Activated naive CD4-positive, alpha-beta T cell treated with anti-CD3 and anti-CD28 coated beads for 36 hours (primary cell): Measurements from ENCODE around the gene RAB6B. TPM values are rescaled to one million over a fixed set of nuclear protein-coding genes. Genes with fewer than 3 reads are reported as not detected.
A peak's percentile ranks its signal among the peaks of the same experiment; 100 is the strongest.

Experiments
- CTCF ChIA-PET: fragments of 350-600 bp; sonication (Branson Sonifier 250); formaldehyde crosslinking; loops from one replicate; lab custom pipeline; 2021; ENCODE audit warnings: antibody characterized with exemption; lab: Charles Lee
- DNase-seq: peaks from one replicate; pipeline ENCODE4 v3.0.0-alpha.2; 2020
- H3K27ac Mint-ChIP-seq: one replicate; pipeline ENCODE4 v1.8.0; 2021; ENCODE audit warnings: mild to moderate bottlenecking, mixed read lengths
- H3K27me3 Mint-ChIP-seq: one replicate; pipeline ENCODE4 v1.8.0; 2021; ENCODE audit warnings: low read depth, mixed read lengths
- H3K36me3 Mint-ChIP-seq: one replicate; pipeline ENCODE4 v1.8.0; 2021; ENCODE audit warnings: low read depth, mixed read lengths
- H3K4me1 Mint-ChIP-seq: one replicate; pipeline ENCODE4 v1.8.0; 2021; ENCODE audit warnings: low read depth, mixed read lengths
- H3K4me3 Mint-ChIP-seq: one replicate; pipeline ENCODE4 v1.8.0; 2021; ENCODE audit warnings: mild to moderate bottlenecking, moderate library complexity, mixed read lengths
- H3K9me3 Mint-ChIP-seq: one replicate; pipeline ENCODE4 v1.8.0; 2021; ENCODE audit warnings: mixed read lengths
- intact Hi-C: fragments of 100-400 bp; cut with micrococcal nuclease; formaldehyde crosslinking; loops from one replicate; pipeline ENCODE4 v1.15.1; 2023
- total RNA-seq, 2 experiments: library from RNA; stranded (reverse); gene quantifications; one replicate each; pipeline ENCODE4 v1.2.3, GENCODE V29; 2021

Gene RAB6B
- not detected for total RNA-seq

DNA sequence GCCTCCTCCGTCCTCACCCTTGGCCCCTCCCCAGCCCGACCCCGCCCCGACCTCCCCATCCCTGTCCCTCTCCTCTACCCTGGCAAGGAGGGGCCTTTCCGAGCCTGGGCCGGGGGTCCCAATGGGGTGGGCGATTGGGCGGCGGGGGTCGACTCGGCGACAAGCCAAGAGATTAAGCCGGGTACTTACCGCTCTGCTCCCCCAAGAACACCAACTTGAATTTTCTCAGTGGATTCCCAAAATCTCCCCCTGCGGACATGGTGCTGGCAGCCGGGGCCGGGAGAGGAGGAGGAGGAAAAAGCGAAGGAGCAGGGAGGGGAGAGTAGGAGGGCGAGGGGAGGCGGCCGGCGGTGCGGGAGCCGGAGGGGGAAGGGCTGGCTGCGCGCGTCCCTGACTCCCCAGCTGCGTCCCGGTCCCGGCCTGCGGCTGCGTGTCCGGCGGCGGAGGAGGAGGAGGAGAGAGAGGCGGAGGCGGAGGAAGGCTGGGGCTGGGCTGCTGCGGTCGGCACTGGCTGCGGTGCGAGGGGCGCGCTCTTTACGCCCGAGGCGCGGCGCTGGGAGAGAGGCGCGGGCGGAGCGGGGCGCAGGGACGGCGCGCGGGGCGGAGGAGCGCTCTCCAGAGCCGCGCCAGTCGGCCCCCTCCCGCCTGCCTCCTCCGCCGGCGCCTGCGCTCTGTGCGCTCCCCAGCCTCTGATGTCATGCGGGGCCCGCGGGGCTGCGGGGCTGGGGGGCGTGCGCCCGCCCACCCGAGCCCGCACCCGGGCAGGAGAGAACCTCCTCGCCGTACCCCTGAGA, at the start of gene RAB6B:
Gene RAB6B, minus strand, starts transcription at position 675 of the 794 bp plus-strand sequence. Its CDS starts 416 bp downstream, at position 259.
- Mint-ChIP-seq H3K27ac (no peak within 1 kb of the TSS), H3K9me3 (no peaks in the 10 kb centered on the region), H3K27me3 (peaks cover 40% of the 10 kb centered on the region), H3K4me3 (peak within 1 kb of the TSS; percentile 52), H3K4me1 (peaks cover 4% of the 10 kb centered on the region), H3K36me3 (no peaks in the 10 kb centered on the region)
- intact Hi-C loops = no loop called here
- no peak for DNase-seq
- CTCF ChIA-PET = no interaction called here

DNA sequence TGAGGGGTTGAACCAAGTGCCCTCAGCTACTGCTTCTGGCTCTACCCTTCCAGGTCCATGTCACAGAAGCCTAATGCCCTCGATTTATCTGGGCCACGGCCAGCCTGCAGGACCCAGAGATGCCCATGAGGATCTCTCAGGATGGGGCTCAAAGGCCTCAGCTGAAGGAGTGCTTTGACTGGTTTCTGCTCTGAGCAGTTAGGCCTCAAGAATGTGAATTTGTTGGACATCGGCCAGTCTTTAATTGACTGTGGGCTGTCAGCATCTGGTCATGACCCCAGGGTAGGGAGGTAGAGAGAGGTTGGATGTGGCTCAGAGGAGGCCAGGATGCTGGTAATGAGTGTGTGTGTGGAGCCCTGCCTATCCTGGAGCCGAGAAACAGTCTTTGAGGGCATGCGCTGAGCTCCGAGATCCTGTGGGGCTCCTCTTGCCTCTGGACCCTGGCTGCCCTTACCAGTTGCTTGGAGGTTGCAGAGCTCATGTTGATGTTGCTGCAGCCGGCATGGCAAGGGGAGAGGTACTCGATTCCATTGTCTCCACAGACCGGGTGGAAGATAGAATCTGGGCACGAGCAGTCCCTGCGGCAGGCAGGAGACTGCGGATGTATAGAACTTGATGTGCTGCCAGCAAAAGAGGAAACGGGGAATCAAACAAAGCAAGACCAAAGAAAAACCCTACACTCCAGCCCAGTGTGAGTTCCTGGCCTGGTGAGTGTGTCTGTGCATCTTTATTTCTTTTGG, 49.1 kb upstream of the RAB6B start:
- Mint-ChIP-seq H3K27ac (no peak overlapping the region), H3K9me3 (no peaks in the 10 kb centered on the region), H3K4me3 (no peak overlapping the region), H3K27me3 (peaks cover 6% of the 10 kb centered on the region), H3K36me3 (no peaks in the 10 kb centered on the region), H3K4me1 (peaks cover 14% of the 10 kb centered on the region)
- intact Hi-C loops = loop anchor here (5.0 kb wide), 1 partner anchor 82 kb away; the partner anchor contains the start of gene SLCO2A1
- DNase-seq = no peak
- CTCF ChIA-PET = no interaction called here

DNA sequence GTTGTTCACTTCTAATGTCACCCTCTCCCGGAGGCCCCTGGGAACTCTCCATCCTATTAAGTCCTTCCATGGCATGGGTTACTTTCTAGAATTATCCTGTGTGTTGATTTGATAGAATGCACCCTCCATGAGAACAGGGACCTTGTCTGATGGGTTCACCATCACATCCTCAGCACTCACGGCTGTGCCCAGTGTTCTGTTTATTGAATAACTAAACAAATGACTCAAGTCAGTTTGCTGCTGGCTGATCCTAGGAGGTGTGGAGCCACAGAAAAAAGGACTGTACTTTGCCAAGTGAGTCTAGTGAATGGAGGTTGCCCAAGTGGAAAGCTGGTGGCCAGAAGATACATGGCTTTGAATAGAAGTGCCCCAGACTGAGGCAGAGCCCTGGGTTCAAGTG, 48.5 kb upstream of the RAB6B start:
- intact Hi-C loops = loop anchor here (5.0 kb wide), 1 partner anchor 83 kb away; the partner anchor contains the start of gene SLCO2A1
- CTCF ChIA-PET = interaction anchor here (0.5 kb wide), 1 partner anchor 825 kb away, joined by 3 read pairs; no protein-coding TSS in a partner anchor
- no peak for DNase-seq
- H3K4me1 Mint-ChIP-seq = peaks cover 14% of the 10 kb centered on the region
- H3K36me3 Mint-ChIP-seq = no peaks in the 10 kb centered on the region
- no peaks in the 10 kb centered on the region for H3K9me3 Mint-ChIP-seq
- H3K4me3 Mint-ChIP-seq = no peak overlapping the region
- peaks cover 6% of the 10 kb centered on the region for H3K27me3 Mint-ChIP-seq
- H3K27ac Mint-ChIP-seq = no peak overlapping the region

DNA sequence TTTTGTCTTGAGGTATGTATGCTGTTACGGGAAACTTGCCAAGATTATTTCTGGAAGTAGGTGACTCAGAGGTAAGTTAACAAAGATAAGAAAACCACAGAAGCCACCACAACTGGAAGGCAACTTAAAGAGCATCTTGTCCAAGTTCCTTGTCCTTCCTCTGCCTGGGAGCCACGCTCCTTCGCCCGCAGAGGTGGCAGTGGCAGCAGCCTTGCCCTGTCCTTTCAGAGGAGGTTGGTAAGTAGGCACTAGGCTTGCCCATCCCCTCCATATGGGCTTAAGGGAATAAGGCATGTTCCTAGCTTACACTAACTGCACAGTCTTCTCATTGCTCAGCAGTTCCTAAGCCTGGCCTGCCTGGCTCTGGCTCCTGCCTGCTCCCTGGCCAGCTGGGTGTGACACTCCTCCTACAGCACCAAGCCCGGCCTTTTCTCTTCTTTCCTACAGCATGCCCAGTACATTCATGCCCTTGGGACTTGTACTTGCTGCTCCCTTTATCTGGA, 48.0 kb upstream of the RAB6B start:
- CTCF ChIA-PET = interaction anchor here (0.5 kb wide), 1 partner anchor 825 kb away, joined by 3 read pairs; no protein-coding TSS in a partner anchor
- Mint-ChIP-seq H3K27ac (no peak overlapping the region), H3K4me1 (peaks cover 14% of the 10 kb centered on the region), H3K9me3 (no peaks in the 10 kb centered on the region), H3K27me3 (peaks cover 6% of the 10 kb centered on the region), H3K4me3 (no peak overlapping the region), H3K36me3 (no peaks in the 10 kb centered on the region)
- DNase-seq = no peak
- intact Hi-C loops = loop anchor here (5.0 kb wide), 1 partner anchor 84 kb away; the partner anchor contains the start of gene SLCO2A1

DNA sequence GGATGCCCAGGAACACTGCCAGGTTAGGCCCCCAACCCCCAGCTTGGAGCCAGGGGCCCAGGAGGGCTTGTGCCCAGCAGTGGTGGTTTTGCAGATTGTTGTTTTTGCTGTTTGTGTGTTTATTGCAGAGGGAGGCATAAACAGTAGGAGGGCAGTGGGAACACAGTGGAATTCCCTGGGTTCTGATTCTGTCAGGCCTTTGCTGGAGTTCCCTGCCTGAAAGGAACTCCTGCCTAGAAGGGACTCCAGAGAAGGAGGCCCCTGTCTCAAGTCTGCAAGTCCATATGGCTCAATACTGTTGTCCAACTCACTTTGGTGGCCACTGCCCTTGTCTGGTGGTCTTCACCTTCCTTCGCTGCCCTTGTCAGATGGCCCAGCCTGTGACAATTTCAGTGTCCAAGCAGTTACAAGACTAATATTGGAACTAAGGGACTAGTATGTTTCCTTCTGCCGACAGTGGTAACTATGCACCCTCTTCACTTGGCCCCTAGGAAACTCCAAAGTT, 47.4 kb upstream of the RAB6B start:
- CTCF ChIA-PET = interaction anchor here (0.5 kb wide), 1 partner anchor 124 kb away, joined by 5 read pairs; no protein-coding TSS in a partner anchor
- Mint-ChIP-seq H3K4me1 (peaks cover 14% of the 10 kb centered on the region), H3K36me3 (no peaks in the 10 kb centered on the region), H3K4me3 (no peak overlapping the region), H3K27ac (no peak overlapping the region), H3K27me3 (peaks cover 6% of the 10 kb centered on the region), H3K9me3 (no peaks in the 10 kb centered on the region)
- intact Hi-C loops = loop anchor here (5.0 kb wide), 1 partner anchor 84 kb away; the partner anchor contains the start of gene SLCO2A1
- DNase-seq = no peak

DNA sequence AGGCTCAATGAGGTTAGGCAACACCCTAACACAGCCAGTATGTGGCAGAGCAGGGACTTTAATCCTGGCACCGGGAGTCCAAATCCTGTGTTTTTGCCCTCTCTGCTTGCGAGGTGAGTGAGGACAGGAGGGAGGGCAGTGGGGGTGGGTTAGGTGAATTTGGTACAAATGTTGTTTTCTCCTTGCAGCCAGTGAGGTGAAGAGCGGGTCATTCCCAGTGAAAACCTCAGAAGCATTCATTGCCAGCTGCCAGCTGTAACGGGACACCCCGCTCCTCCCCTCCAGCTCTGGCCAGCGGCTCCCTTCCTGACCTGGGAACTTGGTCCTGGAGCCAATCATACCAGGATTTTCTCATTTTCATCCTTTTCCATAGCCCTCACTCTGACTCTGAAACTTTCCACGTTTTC, 45.7 kb upstream of the RAB6B start:
- Mint-ChIP-seq H3K27ac (no peak overlapping the region), H3K27me3 (peaks cover 6% of the 10 kb centered on the region), H3K4me1 (peaks cover 12% of the 10 kb centered on the region), H3K36me3 (no peaks in the 10 kb centered on the region), H3K9me3 (no peaks in the 10 kb centered on the region), H3K4me3 (no peak overlapping the region)
- CTCF ChIA-PET = no interaction called here
- intact Hi-C loops = loop anchor here (5.0 kb wide), 1 partner anchor 86 kb away; the partner anchor contains the start of gene SLCO2A1
- no peak for DNase-seq

DNA sequence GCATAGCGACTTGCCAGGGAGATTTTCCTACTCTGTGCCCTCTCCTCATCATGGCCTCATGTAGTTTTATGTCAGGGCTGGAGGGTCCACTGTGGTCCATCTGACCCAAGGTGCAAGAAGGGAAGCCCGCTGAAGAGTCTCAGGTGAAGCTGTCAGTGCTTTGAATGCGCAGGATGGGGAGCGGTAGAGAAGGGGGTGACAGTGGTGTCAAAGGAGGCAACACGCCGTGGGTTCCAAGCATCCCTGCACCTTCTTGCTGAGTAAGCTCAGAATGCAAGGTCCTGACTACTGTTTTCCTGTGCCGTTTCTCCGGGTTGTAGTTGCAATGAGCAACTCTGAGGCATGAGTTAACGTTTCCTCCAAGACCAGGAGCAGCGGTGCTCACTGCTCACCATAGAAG, 44.9 kb upstream of the RAB6B start:
- H3K9me3 Mint-ChIP-seq = no peaks in the 10 kb centered on the region
- intact Hi-C loops = loop anchor here (5.0 kb wide), 1 partner anchor 87 kb away; the partner anchor contains the start of gene SLCO2A1
- no peak overlapping the region for H3K27ac Mint-ChIP-seq
- H3K4me1 Mint-ChIP-seq = peaks cover 10% of the 10 kb centered on the region
- DNase-seq = no peak
- CTCF ChIA-PET = no interaction called here
- H3K4me3 Mint-ChIP-seq = no peak overlapping the region
- no peaks in the 10 kb centered on the region for H3K36me3 Mint-ChIP-seq
- H3K27me3 Mint-ChIP-seq = peaks cover 6% of the 10 kb centered on the region

DNA sequence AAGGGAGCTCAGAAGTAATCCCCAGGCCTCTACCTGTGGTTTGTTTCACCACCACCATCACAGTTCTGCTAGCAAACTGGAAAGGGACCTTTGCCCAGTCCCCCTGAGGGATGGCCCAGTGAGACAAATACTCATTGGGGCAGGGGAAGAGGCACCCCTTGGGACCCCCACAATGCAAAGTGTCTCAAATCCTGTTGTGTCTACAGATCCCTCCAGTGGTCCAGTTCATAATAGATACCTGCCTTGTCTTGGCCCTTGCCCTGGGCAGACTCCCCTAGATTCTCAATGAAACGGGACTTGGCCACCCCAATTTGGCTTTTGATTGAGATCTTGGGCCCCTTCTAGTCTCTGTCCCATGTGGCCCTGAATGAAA, 43.8 kb upstream of the RAB6B start:
- no peak for DNase-seq
- CTCF ChIA-PET = no interaction called here
- Mint-ChIP-seq H3K4me3 (no peak overlapping the region), H3K4me1 (peaks cover 10% of the 10 kb centered on the region), H3K9me3 (no peaks in the 10 kb centered on the region), H3K27me3 (peaks cover 6% of the 10 kb centered on the region), H3K27ac (no peak overlapping the region), H3K36me3 (no peaks in the 10 kb centered on the region)
- intact Hi-C loops = loop anchor here (10.0 kb wide), 1 partner anchor 435 kb away; the partner anchor contains the start of gene AMOTL2

DNA sequence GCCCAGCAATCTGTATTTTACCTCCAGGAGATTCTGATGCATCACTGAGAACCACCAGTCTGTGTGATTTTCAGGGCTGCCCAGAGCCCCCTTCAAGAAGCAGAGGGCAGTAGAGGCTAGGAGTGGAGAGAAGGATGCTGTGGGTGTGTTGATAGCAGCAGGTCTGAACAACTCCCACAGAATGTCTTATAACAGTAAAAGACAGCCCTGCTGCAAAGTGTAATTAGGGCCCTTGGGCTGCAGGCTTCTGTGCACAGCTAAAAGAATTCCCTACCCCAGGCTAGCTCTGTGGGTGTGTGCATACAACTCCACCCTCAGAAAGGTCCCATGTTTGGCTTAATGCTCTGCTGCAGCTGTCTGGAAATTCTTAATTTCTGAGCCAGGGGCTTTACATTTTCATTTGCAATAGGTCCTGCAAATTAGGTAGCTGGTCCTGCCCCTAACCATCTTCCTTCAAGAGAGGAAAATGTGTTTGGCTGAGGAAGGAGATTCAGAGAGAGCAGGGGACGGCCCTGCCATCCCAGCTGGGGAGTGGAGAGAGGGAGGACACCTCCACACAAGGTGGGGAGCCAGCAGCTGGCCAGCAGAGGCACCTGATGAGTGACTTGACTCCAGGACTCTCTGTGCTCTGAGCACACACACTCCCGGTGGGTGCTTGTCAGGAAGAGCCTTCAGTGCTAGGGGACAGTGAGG, 43.2 kb upstream of the RAB6B start:
- Mint-ChIP-seq H3K27me3 (peaks cover 3% of the 10 kb centered on the region), H3K9me3 (no peaks in the 10 kb centered on the region), H3K36me3 (no peaks in the 10 kb centered on the region), H3K4me1 (peaks cover 7% of the 10 kb centered on the region), H3K4me3 (no peak overlapping the region), H3K27ac (no peak overlapping the region)
- intact Hi-C loops = loop anchor here (10.0 kb wide), 1 partner anchor 436 kb away; the partner anchor contains the start of gene AMOTL2
- CTCF ChIA-PET = no interaction called here
- DNase-seq = no peak

DNA sequence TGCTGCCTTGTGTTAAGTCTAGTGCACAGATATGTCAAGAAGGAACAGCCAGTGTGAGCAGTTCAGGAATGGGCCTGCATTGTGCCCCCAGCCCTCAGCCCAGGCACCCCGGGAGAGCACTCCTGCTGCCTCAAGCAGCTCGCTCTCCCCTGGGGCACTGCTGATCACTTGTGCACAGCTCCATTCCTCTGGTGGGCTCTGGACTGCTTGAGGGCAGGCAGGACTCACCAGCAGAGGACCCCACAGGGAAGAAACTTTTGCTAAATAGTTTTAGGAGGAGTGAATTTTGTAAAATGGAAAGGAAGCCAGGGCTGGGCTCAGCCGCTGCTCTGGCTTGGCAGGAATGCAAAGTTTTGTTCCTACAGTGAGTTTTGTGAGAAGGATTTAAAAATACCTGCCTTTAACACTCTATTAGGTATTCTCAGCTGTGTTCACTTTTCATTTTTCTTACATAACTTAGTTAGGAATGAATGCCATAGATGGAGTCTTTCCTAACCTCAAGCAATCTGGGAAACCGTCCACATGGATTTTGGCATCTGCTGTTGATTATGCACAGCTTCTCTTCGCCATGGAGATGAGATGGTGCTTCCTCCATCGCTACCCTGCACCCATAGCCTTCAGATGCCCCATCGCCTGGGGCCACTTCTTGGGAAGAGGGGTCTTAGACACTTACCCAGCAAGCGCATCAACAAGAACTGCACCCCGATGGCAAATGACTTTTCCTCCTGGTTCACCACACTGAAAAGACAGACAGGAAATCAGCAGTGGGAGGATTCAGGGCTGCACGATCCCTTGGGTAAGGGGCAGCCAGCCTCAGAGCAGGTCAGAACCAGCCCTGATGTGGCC, 42.3 kb upstream of the RAB6B start:
- Mint-ChIP-seq H3K4me3 (no peak overlapping the region), H3K27ac (no peak overlapping the region), H3K9me3 (no peaks in the 10 kb centered on the region), H3K27me3 (peaks cover 3% of the 10 kb centered on the region), H3K36me3 (no peaks in the 10 kb centered on the region), H3K4me1 (peaks cover 5% of the 10 kb centered on the region)
- CTCF ChIA-PET = no interaction called here
- no peak for DNase-seq
- intact Hi-C loops = loop anchor here (10.0 kb wide), 1 partner anchor 437 kb away; the partner anchor contains the start of gene AMOTL2
